Hematopoietic multipotent progenitor cell treated with erythropoietin and hydrocortisone succinate and interleukin-3 and kit ligand, for 4 days (in vitro differentiated cells): Measurements from ENCODE around the gene NPPA.

Experiments used
- DNase-seq: peaks from one replicate; pipeline ENCODE4 v3.0.0-alpha.2; 2015

NPPA gene

DNA sequence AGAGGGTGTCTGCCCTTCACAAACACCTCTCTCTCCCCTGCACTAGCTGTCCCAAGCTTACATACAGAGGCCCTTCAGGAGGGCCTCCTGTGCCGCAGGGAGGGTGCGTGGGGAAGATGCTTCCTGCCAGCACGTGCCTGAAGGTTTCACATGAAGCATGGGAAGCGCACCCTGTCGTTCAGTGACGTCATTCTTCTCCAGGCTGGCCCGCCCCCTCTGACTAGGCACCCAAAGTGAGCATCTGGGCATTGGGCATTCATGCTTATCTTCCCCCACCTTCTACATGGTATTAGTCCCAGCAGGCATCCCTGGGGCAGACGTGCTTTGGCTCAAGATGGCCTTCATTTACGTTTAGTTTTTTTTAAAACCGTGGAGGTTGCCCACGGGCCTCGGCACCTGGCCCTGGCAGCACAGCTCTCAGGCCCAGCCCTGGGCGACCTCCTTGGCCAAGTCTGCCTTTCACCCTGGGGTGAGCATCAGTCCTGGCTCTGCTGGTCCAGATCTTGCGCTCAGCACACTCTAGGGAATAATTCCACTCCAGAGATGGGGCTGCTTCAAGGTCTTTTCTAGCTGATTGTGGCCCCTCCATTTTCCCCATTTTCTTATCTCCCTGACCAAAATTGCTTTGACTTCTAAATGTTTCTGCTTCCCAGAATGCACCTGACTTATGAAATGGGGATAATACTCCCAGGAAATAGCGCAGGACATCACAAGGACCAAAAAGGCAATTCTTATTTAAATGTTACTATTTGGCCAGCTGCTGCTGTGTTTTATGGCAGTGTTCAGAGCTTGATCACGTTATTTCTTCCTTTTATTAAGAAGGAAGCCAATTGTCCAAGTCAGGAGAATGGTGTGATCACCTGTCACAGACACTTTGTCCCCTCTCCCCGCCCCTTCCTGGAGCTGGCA is 6.1 kb downstream of the NPPA start:
- peak; percentile 91 for DNase-seq

DNA sequence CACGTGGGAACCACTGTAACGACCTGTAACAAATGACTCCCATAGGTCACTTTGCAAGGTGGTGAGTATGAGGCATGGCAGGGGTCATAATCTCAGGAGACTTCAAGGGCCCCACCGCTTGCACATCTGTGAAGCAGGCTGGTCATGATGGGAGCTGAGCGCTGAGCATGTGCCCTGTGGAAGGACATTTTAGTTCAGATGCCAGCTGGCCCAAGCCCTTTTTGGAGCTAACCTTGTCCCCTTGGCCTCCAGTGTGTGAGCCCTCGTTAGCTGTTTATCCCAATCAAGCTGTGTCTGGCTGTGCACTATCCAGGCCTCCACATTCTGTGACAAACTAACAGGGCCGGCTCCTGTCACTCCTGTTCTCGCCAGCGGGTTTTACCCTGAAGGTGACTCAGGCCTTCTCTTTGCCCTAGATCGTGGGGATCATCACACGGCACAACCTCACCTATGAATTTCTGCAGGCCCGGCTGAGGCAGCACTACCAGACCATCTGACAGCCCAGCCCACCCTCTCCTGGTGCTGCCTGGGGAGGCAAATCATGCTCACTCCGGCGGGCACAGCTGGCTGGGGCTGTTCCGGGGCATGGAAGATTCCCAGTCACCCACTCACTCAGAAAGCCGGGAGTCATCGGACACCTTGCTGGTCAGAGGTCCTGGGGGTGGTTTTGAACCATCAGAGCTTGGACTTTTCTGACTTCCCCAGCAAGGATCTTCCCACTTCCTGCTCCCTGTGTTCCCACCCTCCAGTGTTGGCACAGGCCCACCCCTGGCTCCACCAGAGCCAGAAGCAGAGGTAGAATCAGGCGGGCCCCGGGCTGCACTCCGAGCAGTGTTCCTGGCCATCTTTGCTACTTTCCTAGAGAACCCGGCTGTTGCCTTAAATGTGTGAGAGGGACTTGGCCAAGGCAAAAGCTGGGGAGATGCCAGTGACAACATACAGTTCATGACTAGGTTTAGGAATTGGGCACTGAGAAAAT is 7.6 kb downstream of the NPPA start:
- no peak for DNase-seq

DNA sequence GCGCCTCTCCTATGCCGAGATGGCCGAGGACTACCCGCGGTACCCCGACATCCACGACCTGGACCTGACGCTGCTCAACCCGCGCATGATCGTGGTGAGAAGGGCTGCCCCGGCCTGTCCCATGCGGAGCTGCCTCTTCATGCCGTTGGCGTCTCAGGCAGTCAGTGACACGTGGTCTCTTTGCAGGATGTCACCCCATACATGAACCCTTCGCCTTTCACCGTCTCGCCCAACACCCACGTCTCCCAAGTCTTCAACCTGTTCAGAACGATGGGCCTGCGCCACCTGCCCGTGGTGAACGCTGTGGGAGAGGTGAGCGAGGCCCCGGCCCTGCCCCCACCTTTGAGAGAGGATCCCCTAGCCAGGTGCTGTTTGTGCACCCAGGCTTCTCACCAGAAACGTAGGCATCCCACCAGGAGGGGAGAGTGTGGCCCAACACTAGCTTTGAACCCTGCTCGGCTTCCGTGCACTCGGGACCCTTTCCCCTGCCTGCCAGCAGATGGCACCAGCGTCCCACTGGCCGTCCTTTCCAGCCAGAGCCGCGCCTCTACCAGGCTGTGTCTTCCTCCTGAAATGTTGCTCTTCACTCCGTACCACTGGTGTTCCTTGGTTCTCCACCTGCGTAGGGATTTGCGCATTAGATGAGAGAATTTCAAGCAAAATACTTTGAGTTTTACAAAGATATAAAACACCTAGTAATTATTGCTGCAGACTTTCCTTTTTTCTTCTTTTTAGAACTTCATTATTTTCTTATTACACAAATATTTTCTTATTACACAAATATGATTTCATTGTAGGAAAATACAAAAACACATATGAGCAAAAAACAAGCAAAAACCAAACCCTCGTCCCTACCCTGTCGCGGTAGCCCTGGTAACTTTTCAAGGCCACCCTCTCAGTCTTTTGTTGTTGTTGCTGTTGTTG is 9.0 kb downstream of the NPPA start:
- DNase-seq: peak; percentile 87

DNA sequence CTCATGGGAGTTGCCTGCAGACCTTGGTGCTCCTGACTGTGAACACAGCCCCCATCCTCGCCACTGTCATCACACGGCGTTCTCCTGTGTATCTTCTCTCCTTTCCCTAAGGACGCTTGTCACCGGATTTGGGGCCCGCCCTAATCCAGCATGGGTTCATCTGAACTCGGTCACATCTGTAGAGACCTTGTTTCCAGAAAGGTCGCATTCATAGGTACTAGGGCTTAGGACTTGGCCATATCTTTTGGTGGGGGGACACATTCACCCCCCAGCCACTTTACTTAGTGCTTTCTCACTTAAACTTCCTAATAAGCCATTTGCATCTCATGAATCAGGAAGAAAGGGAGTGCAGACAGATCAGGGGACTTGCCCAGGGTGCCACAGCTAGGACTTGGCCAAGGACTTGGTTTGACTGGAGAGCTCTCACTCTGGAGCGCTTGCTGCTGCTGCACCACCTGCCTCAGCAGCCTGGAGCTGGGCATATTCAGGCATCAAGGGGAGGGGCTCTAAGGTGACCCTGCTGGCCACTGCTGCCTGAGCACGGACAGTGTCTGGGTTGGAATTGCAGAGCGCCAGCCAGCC is 9.7 kb downstream of the NPPA start:
- DNase-seq: no peak

DNA sequence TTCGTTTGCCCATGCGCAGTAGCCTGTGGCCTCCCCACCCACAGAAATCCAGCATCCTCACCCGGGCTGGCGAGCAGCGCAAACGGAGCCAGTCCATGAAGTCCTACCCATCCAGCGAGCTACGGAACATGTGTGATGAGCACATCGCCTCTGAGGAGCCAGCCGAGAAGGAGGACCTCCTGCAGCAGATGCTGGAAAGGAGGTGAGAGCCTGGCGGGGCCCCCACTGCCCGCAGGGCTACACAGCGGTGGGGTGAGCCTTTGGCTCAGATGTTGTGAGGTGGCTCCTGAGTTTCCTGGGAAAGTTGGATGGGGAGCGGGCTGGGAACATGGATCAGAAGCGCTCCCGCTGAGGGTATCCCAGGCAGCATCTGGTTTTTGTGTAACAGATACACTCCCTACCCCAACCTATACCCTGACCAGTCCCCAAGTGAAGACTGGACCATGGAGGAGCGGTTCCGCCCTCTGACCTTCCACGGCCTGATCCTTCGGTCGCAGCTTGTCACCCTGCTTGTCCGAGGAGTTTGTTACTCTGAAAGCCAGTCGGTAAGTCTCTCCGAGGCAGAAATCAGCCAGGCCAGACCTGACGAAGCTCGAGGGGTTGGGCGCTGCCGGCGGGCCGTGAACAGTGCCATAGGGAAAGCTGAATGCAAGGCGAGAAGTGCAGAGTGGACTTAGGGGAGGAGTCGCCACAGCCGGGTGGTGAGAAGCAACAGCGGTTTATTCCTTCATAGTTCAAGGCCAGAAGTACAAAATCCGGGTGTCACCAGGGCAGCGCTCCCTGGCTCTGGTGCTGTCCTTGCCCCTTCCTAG is 10.4 kb downstream of the NPPA start:
- no peak for DNase-seq

DNA sequence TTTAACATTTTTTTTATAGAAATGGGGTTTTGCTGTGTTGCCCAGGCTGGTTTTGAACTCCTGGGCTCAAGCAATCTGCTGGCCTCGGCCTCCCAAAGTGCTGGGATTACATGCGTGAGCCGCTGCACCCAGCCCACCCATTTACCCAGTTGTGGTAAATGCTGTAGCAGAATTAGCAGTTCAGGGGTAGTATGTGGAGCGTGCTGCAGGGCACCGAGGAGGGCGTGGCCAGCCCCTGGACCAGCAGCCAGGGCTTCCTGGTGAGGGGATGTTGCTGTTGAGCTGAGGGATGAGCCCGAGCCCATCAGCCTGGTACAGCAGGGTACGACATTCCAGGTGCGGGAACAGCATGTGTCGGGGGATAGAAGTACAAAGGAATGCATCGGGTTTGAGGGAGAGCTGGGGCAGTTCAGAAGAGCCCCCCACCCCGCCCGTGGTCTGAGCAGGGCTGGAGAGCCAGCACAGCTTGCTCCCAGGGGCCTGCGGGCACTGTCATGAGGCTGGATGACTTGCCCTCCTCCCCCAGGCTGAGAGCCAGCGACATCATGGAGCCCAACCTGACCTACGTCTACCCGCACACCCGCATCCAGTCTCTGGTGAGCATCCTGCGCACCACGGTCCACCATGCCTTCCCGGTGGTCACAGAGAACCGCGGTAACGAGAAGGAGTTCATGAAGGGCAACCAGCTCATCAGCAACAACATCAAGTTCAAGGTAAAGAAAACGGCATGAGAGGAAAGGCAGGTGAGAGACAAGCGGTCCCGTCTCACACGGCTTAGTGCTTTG is 11.9 kb downstream of the NPPA start:
- DNase-seq: no peak

DNA sequence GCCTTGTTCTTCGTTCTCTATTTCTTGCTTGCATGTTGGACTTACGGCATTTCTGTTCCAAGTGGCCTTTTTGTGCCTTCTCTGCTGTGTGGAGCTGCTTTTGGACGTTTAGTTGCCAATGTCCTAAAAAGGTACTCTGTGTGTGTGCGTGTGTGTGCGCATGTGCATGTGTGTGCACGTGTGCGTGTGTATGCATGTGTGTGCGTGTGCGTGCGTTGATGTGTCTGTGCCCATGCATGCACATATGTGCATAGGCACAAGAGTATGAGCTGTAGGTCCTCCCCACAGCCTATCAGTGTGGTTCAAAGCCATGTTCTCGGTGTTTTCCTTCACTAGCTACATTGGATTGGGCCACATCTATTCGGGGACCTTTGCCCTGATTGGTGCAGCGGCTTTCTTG is 13.7 kb downstream of the NPPA start:
- no peak for DNase-seq

DNA sequence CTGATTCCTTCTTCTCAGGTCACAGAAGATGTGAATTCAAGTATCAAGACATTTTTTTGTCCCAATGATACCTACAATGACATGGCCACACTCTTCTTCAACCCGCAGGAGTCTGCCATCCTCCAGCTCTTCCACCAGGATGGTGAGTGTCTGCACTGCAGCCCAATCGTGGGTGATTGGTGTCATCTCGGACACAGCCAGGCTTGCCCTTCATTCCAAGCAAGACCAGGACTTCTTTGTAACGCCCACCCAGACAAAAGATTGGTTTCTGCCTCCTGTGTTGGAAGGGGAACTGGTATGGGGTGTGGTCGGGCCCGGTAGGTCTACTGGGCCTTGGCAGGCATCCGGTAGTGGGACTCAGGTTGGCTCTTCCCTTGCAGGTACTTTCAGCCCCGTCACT is 14.1 kb downstream of the NPPA start:
- DNase-seq: no peak

DNA sequence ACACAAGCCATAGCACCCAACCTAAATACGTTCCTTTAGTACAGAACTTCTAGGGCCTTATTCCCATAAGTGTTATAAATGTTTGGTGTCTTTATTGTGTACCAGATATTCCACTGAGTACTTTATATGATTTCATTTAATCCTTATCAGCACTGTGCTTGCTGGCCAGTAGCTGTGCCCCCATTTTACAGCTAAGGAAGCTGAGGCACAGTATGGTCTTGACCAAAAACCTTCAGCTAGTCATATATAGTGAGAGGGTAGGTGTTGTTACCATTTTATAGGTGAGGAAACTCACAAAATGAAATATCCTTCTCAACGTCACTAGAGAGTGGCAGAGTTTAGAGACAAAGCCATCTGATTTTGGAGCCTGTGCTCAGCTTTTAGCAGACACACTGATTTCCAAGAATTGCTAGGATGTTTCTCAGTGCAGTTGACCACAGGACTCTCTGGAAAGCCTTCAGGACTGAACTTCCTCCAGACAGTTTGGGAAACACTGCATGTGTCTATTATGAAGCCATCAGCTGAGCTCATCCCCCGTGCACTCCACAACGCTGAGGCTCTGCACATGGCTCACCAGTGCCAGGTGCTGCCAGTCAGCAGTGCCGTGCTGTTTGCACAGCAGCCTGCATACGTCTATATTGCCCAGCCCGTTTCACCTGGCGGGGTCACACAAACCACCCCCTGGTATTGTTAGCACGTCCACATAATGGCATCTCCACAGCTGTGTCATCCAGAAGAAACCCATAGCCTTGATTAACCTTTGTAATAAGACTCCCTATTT is 15.4 kb downstream of the NPPA start:
- no peak for DNase-seq

DNA sequence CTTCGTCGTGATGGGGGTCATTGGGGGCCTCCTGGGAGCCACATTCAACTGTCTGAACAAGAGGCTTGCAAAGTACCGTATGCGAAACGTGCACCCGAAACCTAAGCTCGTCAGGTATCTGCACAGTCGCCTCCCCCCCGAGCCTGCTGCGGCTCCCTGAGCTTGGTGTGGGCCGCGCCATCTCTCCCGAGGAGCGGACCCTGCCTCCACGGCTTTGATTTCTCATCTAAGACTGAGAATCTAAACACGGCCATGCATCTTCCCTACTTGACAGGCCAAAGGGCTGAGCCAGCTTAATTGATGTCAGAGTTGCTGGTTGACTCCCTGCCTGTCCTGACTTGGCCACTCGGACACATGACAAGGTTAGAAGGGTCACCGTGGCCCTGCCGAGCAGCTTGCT is 19.1 kb downstream of the NPPA start:
- no peak for DNase-seq

DNA sequence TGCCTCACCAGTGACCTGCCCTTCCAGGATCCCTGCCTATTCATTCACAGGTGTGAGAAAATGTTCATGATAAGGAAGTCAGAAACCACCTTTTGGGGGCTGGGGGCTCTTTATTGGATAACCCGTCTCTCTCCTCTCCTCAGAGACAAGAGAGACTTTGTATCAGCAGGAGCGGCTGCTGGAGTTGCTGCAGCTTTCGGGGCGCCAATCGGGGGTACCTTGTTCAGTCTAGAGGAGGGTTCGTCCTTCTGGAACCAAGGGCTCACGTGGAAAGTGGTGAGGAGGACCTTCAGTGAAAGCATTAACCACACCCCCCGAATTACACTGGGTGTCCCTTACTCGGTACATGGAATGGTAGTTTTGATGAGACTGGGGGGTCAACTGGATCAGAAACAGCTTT is 20.6 kb downstream of the NPPA start:
- DNase-seq: no peak

DNA sequence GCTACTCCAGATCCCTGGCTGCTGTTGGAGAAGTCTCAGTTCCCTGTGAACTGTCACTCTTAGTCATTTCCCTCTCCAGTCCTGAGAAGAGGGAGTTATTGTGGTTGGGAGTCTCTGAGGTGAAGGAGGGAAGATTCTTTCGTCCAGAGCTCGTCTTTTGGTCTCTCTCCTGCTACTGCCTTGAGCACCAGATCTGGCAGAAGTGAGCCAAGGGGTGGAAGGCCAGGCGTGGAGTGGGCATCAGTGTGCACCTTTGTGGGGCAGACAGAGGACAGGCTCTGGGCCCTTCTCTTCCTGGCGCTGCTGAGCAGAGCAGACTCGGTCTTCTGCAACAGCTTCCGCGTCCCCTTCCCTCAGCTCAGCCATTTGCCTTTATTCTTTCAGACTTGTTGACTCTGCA is 22.5 kb downstream of the NPPA start:
- DNase-seq: no peak

DNA sequence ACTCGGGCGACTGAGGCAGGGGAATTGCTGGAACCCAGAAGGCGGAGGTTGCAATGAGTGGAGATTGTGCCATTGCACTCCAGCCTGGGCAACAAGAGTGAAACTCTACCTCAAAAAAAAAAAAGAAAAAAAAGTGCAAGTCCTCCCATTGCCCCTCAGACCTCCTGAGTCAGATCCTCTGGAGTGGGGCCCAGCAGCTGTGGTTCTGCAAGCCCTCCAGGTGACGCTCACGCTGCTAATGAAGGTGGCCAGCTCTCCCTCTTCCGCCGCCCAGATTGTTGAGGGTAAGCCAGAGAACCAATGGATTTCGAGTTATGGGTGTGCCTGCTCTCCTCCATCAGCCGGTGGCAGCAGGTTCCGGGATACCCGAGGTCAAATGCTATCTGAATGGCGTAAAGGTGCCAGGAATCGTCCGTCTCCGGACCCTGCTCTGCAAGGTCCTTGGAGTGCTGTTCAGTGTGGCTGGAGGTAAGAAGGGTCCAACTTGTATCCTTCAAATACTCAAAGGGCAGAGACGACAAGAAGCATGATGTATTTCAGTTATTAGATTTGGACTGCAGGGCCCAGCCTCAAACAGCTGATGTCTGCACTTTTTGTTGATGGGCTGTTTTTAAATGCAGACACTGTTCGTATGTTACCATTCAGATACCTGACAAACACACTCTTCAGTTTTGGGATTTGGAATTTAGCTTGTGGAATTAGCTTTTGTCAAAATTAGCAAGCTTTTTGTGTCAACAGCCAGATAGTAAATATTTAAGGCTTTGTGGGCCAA is 24.0 kb downstream of the NPPA start:
- no peak for DNase-seq

DNA sequence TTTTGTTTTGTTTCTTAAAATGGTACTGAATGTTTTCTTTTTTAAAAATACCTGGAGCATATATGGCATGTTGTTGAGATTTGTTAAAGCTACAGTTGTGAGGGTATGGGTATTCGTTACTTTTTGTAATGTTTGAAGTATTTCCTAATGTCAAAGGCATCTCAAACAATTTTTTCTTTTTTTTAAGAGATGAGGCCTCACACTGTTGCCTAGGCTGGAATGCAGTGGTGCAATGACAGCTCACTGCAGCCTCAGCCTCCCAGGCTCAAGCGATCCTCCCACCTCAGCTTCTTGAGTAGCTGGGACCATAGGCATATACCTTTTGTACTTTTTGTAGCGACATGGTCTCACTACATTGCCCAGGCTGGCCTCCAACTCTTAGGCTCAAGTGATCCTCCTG is 25.5 kb downstream of the NPPA start:
- no peak for DNase-seq

DNA sequence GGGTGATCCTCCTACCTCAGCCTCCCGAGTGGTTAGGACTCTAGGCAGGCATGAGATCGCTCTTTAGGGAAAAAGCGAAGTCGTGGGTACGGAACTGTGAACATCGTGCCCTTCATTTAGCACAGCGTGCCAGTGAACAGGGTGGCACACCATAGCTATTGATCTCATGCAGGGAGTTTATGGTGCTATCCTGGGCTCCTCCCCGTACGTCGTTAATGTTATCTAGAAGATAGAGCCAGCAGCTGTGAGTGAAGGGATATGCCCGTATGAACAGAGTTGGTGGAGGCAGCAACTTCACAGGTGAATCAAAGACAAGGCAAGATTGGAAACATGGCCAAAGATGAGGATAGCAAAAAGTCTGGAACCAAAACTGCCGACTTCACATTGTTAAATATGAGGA is 30.4 kb downstream of the NPPA start:
- no peak for DNase-seq

DNA sequence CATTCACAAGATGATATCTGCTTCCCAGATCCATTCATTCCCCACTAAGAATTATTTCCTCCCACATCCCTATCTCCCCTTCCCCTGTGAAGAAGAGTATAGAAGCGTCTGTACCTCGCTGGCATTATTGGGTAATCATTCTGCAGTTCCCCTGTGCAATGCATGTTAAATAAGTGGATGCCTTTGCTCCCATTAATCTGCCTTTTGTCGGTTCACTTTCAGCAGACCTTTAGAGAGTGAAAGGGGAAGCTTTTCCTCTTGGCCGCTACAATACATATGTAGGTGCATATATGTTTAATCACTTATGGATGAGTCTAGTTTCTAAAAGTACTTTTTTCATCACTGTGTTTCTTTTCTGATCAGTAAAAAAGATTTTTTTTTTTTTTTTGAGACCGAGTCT is 34.6 kb downstream of the NPPA start:
- DNase-seq: no peak

DNA sequence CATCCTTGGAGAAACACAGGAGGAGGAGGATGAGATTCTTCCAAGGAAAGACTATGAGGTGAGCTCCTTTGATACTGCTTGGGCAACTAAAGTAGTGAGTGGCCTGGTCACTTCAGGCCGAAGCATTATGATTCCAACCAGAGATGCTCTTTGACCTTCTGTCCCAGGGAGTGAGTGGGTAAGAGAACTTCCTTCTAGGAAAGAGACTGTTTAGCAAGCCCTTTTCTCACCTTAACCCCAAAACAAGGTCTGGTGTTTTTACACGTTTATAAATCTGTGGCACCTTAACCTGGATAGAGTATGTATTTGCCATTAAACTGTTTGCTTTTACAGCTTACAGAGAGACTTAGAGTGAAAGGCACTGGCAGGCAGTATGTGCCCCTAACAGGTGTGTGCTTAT is 40.5 kb downstream of the NPPA start:
- no peak for DNase-seq

DNA sequence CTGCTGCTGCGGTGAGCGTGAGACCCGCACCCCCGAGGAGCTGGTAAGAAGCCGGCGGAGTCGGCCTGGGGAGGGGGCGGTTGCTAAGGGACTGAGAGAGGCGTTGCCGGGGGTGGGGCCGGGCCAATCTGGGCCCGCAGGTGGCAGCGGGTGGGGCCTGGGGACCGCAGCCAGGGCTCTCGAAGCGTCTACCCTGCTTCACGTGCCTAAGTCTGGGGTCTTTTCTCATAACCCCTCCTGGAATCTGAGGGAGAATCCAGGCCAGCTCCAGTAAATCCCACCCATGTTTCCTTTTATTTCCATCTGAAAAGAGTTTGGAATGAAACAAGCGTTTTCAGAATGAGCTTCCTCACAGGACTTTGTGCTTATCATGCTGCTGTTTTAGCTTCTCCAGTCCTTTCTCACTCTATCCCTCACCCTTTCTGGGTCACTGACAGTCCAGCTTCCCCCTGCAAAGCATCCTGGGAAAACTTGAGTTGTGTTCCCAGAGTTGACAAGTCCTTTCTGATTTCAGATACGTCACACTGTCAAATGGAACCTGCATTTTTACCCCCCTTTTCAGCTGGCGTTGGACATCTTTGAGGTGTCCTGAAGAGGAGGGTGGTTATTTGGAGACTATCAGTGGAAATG is 41.2 kb downstream of the NPPA start:
- peak; percentile 42 for DNase-seq
